Stimulated activated CD4-positive, alpha-beta T cell treated with anti-CD3 and anti-CD28 coated beads, TNF-alpha, amount 100 ng/mL, for 1 hour (primary cell): ENCODE results near the gene CERS3.
"Not testable (repeated sequence)": the region's sequence is repeated elsewhere in the genome, so short reads cannot be mapped to it uniquely, and the experiment has no call there.

Source experiments
- DNase-seq, 3 donors: peaks; one replicate each; pipeline ENCODE4 v3.0.0-alpha.2; 2020; ENCODE audit warnings: low read depth in 3 of 3, low spot score in 1 of 3

Gene CERS3

DNA sequence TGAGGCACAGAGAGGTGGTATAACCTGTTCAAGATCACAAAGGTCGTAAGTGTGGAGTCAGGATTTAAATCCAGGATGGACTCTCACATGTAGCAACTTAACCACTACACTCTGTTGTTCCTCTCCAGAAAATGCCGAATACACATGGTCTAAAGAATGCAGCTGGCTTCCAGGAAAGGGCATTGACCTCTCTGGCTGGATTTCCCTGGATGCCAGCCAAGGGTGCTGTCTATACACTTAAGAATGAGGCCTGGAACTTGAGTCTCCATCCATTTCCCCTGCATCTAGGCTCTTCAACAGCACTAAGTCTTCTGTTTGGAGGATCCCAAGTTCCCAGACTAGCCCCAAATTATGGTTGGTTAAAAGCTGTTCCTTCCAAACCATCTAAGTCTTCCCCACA is 60.5 kb downstream of the CERS3 start:
- DNase-seq = no peak

DNA sequence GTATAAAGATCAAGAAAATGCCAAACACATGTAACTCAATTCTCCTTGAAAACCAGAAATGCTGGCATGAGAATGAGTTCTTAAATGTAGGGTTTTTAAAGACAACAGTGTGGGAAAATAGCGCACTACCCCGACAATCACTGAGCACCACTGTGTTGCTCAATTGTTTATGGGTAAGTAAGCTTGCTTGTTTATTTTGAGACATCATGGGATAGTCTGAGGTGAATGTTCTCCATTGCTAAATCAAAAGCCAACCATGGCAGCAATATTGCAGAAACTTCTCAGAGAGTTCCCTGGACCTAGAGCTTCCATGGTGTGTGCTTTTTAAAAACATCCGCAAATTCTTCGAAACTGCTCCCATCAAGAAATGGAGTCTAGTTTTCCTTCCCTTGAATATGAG is 62.7 kb downstream of the CERS3 start:
- no peak for DNase-seq

DNA sequence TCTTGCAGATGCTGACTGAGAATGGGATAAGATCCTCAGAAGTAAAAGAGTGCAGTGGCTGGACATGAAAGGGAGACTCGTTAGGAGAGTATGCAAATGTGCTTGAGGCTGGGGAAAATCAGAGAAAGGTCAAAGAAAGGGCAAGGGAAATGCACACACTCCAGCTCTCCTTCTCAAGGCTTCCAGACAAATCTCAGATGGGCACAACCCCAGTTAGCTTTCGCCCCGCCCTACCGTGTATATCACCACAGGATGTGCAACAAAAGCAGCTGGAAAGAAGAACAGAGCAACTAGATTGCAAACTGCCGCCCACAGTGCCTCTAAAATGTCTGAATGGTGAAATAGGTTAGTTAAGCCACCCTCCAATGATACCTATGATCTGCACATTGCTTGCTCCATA is 63.9 kb downstream of the CERS3 start:
- DNase-seq = no peak

DNA sequence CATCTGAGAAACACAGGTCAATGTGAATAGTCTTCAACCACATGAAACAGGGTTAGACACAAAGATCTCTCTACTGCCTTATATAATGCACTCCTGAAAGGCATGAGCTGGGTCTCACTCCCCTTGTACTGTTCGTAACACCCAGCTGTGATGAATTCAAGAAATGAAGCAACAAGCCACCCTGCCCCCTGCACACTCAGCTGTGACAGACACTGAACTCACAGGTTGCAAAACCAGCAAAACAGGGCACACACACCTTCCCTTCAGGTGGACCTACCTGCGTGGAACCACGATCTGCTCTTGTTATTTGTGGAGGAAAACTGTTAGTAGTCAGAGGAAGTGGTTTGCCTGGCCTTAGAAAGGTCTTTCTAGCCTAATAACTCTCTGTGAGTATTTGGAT is 64.5 kb downstream of the CERS3 start:
- DNase-seq = no peak

DNA sequence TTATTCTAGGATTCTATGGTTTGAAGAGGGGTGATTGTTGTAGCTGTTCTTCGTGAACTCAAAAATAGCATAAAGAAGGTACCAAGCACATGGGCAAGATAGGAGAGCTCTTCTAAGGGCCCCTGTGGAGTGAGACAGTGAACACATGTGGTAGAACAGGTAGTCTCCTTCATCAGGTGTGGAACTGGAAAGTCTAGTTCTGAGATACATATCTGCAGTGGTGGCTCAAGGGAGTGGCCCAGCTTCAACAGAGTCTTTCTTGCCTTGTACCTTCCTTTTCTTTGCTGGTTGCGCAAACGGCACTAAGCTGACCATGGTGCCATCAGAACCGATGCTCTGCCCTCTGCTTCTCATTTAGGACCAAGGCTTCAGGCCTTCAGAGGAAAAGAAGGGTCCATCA is 65.2 kb downstream of the CERS3 start:
- DNase-seq = no peak

DNA sequence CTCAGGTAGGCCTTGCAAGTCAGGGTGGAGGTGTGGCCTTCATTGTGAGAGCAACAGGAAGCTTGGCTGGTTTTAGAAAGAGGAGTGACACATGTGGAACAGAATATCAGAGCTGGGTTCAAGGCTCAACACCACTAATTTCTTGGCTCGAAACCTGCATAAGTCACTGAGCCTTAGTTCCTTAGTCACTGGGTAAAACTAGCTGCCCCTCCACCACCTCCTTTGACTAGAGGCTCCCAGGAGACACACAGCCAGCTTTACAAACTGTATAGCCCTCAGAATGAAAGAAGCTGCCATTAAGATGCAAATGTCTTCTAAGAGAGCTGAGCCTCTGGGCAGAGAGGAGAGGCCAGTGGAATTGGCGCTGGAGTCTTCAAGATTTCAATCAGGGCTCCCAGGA is 67.7 kb downstream of the CERS3 start:
- no peak for DNase-seq

DNA sequence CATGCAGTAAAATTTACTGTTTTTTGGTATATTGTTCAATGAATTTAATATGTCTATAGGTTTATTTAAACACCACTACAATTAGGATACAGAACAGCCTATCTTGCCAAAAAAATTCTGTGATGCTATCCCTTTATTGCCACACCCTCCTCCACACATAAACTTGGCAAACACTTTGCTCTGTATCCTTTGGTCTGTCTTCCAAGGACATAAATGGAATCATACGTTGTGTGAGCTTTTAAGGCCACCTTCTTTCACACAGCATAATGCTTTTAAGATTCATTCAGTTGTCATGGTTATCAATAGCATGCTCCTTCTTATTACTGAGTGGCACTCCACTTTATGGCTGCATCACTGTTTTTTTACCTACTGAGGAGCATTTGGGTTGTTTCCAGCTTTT is 71.5 kb downstream of the CERS3 start:
- no peak for DNase-seq

DNA sequence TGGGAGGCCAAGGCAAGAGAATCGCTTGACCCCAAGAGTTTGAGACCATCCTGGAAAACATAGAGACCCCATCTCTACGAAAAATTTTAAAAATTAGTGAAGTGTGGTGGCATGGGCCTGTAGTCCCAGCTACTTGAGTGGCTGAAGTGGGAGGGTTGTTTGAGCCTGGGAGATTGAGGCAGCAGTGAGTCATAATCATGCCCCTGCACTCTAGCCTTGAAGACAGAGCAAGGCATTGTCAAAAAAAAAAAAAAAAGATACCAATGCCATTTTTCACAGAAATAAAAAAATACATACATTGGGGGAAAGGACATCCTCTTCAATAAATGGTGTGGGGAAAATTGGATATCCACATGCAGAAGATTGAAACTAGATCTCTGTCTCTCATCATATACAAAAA is 74.6 kb downstream of the CERS3 start:
- DNase-seq = no peak

DNA sequence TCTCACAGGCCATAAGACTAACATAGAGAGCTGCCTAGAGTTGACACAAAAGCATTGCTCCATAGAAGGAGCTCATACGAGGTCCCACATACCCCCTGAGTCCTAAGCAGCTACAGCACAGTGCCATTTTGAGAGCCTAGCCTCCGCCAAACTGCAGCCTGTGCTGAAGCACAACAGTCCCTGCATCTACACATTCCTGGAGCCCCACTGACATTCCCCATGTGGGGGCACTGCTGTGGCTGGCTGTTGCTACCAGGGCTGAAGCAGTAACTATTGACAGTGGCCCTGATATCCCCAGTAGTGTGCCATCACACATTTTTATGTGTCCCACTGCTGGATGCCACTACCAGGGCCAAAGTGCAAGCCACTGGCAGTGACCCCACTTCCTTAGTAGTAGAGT is 80.3 kb downstream of the CERS3 start:
- DNase-seq = no peak

DNA sequence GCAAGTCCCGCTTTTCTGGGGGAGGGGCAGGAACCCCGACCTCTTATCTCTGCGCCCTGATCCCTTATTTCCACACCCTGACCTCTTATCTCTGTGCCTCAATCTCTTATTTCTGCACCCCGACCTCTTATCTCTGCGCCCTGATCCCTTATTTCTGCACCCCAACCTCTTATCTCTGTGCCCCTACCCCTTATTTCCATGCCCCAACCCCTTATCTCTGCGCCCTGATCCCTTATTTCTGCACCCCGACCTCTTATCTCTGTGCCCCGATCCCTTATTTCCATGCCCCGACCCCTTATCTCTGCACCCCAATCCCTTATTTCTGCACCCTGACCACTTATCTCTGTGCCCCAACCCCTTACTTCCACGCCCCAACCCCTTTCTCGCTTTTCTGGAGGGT is 87.7 kb downstream of the CERS3 start:
- DNase-seq = not testable (repeated sequence)

DNA sequence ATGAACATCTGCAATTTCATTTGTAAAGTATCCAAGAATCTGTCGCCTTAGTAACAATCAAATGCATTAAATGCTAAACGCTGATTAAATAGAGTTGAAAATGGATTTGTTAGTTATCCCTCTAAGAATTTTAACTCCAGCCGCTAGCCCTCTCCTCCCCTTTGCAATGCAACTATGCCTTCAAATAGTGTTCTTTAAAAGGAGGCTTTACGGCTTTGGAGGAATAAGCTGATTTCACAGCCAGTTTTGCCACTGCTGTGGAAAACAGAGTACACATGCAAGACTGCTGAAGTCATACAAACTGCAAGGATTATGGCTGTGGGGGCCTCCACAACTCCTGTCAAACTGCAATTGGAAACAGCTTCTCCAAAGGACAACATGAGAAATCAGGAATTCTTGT is 89.2 kb downstream of the CERS3 start:
- DNase-seq = no peak

DNA sequence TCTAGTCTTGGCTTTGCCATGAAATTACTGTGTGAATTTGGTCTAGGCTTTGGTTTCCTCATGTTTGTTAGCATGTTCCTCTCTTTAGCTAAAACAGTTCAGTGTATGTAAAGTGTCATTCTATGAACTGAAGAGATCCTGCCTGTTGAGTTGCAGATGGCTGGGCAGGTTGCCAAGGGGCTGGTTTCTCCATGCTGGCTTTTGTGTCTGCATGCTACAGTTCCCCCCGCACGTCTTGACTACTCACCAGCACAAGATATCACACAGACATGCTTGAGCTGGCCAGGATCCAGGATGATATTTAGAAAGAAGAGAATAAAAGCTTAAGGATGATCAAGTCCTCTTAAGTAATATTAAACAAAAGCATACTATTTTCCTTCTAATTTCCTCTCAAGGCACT is 90.2 kb downstream of the CERS3 start:
- peak in 1 of 3 donors; percentile 12 for DNase-seq

DNA sequence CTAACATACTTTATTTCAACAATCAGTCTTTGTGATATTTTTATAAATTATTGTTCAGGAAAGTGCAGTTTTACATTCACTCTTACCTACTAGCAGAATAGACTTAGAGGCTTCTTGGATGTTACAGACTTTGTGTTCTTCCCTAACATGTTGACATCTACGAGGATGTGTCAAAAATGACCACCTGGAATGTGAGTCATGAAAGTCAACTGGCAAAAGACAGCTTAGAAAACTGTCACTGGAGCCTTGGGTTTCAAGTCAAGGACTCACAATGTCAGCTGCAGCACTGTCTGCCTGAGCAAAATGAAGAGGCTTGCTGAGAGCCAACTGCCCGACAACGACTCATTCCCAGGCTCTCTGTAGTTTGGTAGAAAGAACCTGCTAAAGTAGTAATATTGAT is 91.5 kb downstream of the CERS3 start:
- DNase-seq = no peak

DNA sequence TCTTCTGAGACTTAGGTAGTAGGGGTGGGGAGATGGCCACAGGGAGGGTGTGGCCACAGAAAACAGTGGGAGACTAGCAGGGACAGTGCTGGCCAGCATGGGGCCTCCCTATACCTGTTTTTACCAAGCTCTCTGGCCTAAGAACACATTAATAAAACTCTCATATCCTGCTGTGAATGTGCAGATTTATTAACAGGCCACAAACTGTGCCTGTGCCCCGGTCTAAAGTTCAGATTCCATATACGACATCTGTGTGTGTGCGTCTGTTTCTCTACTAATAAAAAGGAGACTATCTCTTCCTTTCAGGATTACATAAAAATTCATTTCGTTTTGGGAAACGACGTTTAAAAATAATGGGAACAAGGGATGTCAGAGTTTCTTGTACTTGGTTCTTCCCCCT is 94.2 kb downstream of the CERS3 start:
- DNase-seq = no peak

DNA sequence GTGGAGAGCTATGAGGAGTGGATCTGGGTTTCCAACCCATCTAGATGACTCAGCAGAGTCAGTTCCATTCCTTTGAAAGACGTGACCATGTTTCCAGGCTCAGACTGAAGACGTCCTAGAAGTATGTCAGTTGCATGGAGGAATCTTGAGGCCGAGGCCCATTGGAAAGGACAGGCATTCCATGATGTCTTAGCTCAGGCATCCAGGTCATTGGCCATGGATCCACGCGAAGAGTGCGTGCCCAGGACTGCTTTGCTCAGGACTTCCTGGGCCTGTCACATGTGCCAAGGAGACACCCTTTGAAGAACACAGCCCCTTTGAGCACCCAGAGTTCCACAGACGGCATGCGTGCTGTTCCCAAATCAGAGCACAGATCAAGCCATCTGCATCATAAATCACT is 94.7 kb downstream of the CERS3 start:
- no peak for DNase-seq

DNA sequence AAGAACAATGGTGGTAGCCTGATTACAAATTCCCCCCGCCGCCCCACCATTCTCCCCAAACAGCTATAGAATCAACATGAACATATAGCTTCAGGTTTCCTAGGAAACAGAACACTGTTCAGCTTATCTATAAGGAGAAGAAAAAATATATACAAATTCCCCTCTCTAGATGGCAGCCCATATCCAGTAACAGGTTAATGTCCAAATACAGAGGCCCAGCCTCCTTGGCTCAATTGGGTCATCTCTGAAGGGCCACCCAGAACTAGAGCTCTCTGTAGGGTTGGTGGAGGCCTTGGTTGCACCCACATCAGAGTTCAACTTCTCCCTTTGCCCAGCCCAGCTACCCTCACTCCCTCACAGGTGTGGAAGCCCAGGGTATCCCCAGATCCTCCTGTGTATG is 95.4 kb downstream of the CERS3 start:
- DNase-seq = no peak

DNA sequence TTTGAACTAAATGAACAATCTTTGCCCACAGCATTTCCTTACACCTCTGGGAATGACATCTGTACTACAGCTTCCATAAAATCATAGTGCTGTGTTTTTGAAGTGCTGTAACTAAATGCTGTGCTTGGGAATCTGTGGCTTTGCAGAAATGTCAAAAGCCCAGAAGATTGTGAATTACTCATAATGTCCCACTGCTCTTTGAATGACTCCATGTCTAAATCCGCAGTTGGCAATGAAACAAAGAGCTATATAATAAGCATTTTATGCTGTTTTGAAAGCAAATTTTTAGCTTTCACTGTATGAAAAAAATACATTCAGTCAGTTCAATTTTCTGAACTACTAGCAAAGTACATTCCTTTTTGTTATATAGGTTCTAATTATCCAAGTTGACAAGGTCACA is 98.3 kb downstream of the CERS3 start:
- no peak for DNase-seq

DNA sequence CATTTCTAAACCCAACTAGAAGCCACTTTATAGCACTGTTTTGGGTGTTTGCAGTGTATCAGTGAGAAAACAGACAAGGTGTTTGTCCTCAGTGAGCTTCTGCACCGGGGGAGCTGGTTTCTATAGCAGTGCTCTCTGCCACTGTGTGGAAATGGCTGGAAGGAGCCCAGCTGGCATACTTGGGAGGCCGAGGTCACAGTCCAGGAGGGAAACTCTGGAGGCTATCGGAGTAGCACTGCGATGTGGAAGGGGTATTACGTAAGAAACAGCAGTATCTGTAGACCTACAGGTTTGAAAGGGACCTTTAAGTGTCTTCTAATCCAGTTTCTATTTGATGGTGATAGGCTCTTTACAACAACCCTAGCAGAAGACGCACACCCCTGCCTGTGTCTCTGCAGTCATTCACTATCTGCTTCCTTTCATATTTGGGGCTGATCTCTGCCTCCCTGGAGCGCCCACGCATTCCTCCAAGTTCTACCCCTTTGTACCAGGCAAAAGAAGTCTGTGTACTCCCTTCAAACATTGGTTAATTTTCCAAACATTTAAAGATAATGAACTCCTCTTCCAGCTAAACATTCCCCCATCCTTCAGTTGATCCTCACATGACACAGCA is 99.5 kb downstream of the CERS3 start:
- DNase-seq = no peak

DNA sequence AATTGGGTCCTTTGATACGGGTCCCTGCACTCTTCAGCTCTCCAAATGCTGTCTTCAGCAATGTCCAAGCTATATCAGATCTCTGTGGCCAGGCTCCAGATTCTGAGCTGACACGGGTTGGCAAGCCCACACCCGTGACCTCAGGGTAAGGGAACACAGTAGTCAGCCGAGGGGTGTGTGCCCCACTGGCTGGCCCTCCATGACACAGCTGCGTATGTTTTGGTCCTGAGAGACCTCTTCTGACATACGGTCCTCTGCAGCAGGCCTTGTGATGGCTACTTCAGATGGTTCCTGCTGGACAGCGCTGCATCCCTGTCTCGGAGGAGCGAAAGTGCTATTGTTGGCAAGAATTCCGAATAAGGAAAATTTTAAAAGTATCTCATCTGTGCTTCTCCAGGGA is 101.8 kb downstream of the CERS3 start:
- no peak for DNase-seq

DNA sequence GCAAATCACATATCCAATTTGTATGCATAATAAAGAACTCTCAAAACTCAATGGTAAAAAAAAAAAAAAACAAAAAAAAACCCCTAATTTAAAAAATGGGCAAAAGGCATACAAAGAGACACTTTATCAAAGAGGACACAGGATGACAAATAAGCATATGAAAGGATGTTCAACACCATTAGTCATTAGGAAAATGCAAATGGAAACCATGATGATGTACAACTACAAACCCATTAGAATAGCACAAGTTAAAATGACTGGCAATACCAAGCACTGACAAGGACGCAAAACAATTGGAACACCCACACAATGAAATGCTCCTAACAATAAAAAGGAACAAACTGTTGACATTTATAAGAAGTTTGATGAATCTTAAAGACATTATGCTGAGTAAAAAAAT is 123.6 kb downstream of the CERS3 start:
- no peak for DNase-seq

DNA sequence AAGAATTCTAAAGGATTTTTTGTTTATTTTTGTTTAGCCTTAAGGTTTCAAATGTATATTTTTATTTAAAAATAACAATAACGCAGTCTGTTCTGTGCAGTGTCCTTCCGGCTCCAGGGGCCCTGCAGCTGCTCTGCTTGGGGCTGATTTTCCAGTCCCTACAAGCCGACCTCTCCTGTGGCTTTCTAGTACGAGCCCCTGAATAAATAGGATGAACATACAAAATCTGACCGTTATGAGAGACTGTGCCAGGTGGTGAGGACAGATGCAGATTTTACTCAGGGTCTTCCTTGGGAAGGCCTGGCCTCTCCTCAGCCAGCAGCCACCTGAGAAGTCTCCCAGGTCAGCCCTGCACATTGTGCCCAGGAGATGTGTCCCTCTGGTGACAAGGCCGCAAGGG is 127.8 kb downstream of the CERS3 start:
- no peak for DNase-seq

DNA sequence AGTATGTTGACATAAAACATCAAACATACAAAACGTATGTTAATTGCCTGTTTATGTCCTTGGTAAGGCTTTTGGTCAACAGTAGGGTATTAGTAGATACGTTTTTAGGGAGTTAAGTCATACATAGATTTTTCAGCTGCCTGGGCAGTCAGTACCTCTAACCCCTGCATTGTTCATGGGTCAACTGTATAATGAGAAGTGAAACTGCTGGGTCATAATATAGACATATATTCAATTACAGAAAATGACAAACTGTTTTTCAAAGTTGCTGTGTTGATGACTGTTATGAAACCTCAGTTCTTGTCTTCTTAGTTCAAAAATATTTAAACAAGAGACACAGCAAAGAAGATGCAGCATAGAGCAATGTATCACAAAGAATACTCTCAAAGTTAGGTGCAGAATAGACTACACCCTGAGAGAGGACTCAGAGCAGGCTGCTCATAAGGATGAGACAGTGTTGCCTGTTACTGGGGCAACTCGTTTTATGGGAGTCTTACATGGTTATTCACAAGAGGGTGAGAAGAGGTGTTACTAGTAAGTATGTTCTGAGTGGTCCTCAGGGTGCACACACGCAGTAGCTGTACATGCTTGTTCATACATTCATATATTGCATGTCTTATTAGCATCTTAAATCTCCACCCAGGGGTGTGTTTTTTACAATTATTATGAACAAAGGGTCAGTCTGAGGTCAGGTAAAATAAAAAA is 133.9 kb downstream of the CERS3 start:
- no peak for DNase-seq

DNA sequence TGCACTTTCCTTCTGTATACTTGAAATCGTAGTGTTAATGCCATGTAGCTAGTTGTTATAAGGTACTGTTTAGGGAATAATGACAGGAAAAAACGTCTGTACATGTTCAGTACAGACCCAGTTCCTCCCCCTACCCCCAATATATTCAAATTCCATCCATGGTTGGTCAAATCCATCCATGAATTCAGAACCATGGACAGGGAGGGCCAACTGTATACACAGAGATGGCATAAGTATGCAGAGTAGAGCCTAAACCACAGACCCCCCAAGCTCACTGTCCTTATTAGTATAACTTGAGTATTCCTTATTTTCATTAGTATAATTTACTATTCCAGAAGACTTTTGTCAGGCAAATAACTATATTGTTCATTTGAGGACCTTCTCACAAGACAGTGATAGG is 135.7 kb downstream of the CERS3 start:
- DNase-seq = no peak
